GM18858 (cell line): Measurements from ENCODE around the gene MYO1H.

Experiments used
- ATAC-seq: cut with Tn5 transposase; IDR thresholded peaks from one replicate; pipeline ENCODE4 v1.9.1; 2021; ENCODE audit not compliant: unreplicated experiment

The MYO1H gene

DNA sequence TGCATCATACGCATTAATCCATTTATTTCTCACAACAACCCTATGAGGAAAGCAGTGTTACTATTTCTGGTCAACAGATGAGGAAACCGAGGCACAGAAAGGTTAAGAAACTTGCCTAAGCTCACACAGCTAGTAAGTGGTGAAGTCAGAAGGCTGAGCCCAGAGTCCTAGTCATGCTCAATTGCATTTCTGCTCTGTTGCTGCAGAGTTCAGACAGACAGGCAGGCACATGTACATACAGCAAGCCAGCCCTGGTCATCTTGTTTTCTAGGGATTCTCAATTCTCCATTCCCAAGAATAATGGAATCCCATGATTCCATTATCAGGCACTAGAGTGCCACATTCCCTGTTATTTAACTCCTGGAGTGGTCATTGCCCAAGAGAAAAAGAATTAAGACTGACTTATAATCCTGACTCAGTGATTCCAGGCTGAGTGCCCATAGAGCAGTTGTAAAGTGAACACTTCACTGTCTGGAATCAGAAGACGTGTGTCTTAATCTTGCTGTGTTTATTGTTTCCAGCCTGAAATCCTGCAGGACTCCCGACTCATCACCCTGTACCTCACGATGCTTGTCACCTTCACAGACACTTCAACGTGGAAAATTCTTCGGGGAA lies 140.5 kb downstream of the MYO1H start:
- no peak for ATAC-seq

GRCh38 chr12:109489016-109489954 lies 141.6 kb downstream of the MYO1H start:
- ATAC-seq = no peak

- ATAC-seq = no peak
Measured at GRCh38 chr12:109489955-109490565, 142.4 kb downstream of the MYO1H start.

DNA sequence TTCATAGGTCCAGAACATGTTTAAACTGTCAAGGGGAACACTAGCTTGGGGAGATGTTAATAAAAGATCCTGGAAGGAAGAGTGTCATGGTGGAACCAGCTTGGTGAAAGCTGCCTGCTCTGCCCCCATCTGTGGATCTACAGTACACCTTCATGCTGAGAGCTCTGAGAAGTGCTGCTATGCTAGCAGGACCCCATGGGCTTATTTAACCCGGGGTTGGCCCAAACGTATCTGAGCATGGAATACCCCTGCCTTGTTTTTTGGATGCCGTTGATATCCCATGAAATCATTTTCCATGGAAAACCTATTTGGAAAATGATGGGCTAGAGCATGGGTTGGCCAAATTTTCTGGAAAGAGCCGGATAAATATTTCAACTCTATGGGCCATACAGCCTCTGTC lies 144.0 kb downstream of the MYO1H start:
- no peak for ATAC-seq

DNA sequence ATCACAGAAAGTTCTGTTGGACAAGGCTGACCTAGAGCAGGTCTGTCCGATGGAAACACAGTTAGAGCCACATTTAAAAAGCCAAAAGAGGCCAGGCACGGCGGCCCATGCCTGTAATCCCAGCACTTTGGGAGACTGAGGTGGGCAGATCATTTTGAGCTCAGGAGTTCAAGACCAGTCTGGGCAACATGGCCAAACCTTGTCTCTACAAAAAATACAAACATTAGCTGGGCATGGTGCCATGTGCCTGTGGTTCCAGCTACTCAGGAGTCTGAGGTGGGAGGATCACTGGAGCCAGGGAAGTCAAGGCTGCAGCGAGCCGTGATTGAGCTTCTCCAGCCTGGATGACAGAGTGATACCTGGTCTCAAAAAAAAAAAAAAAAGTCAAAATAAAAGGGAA lies 144.7 kb downstream of the MYO1H start:
- no peak for ATAC-seq

DNA sequence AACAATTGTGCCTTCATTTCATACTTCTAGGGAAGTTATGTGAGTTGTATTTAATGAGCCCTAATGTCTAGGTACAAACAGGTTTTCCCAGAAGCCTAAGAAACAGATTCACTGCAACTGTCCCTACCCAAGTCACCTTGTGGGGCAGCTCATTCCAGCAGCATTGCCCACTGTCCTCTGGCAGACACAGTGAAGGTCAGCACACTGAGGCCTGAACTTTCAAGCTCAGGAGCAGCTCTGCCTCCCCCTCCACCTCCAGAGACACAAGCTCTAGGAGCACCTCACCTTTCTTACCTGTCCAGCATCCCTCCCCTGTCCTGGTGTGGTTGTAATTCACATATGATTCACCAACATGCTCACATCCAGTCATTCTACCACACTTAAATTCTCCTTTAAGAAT lies 145.4 kb downstream of the MYO1H start:
- ATAC-seq = no peak

DNA sequence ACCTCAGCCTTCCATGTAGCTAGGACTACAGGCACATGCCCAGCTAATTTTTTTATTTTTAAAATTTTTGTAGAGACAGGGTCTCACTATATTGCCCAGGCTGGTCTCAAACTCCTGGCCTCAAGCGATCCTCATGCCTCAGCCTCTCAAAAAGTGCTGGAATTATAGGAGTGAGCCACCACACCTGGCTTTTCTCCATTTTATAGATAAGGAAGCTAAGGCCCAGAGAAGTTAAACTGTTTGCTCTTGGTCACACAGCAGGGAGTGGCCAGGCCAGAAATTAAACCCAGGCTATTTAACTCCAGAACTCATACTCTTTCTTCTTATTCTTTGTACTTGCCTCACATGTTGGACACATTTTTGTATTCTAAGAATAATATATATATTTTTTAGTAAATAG lies 146.2 kb downstream of the MYO1H start:
- ATAC-seq = no peak

- no peak for ATAC-seq
Measured at GRCh38 chr12:109494348-109494881, 146.7 kb downstream of the MYO1H start.

GRCh38 chr12:109495012-109495411 lies 147.3 kb downstream of the MYO1H start:
- no peak for ATAC-seq

DNA sequence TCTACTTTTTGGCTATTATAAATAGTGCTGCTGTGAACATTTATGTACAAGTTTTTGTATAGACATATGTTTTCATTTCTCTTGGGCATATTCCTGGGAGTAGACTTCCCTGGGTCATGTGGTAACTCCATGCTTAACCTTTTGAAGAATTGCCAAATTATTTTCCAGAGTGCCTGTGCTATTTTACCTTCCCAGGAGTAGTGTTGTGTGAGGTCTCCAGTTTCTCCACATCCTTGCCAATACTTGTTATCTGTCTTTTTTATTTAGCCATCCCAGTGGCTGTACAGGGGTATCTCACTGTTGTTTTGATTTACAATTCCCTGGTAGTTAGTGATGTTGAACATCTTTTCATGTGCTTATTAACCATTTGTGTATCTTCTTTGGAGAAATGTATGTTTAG lies 148.6 kb downstream of the MYO1H start:
- ATAC-seq = no peak

DNA sequence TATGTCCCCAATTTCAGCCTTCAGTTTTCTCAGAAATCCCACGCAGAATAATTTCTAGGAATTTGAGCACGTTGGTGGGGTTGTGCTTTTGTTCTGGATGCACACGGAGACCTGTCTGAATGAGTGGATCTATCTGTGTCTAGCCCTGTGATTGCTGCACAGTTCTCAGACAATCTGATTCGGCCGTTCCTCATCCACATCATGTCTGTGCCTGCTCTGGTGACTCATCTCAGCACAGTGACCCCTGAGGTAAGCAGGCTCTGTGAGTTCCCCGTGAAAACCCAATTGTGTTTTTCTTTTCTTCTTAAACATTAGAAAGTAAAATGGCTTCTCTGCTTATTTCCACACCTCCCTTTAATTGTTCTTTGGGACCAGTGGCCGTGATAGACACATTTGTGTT lies 150.0 kb downstream of the MYO1H start:
- no peak for ATAC-seq
